Gastrocnemius medialis (tissue), 4 donors: Measurements from ENCODE around the gene PKNOX2. TPM values are rescaled to one million over a fixed set of nuclear protein-coding genes. Genes with fewer than 3 reads are reported as not detected.

Experiments used
- ATAC-seq, 2 donors: fragments of 150-250 bp; one replicate each; pipeline ENCODE4 v1.9.1; 2016
- DNase-seq, 2 donors: peaks; one replicate each; pipeline ENCODE4 v3.0.0-alpha.2; 2019
- H3K27ac ChIP-seq, 4 donors: fragments of 200-600 bp; sonication (generic); 1 replicate in 1 of 4; 2 replicates in 3 of 4; pipeline ENCODE4 v1.5.1; 2016 to 2018; ENCODE audit warnings: mild to moderate bottlenecking in 2 of 4, moderate library complexity in 1 of 4
- H3K27me3 ChIP-seq, 3 donors: fragments of 200-600 bp; sonication (generic) in 2 of 3; 1 replicate in 1 of 3; 2 replicates in 2 of 3; pipeline versions ENCODE4 v1.5.1 to v1.6.0; 2016 to 2019; ENCODE audit warnings: mild to moderate bottlenecking in 1 of 3, moderate library complexity in 1 of 3
- H3K36me3 ChIP-seq, 2 donors: fragments of 200-600 bp; sonication (generic) in 1 of 2; one replicate each; pipeline ENCODE4 v1.5.1; 2017 to 2018
- H3K4me1 ChIP-seq, 2 donors: fragments of 200-600 bp; sonication (generic) in 1 of 2; one replicate each; pipeline ENCODE4 v1.5.1; 2016 to 2017; ENCODE audit warnings: mild to moderate bottlenecking in 2 of 2
- H3K4me3 ChIP-seq, 4 donors: fragments of 200-600 bp; sonication (generic) in 3 of 4; 1 replicate in 1 of 4; 2 replicates in 3 of 4; pipeline ENCODE4 v1.5.1; 2016 to 2019; ENCODE audit warnings: mild to moderate bottlenecking in 2 of 4
- H3K9me3 ChIP-seq, 3 donors: fragments of 200-600 bp; sonication (generic) in 2 of 3; 1 replicate in 1 of 3; 2 replicates in 2 of 3; pipeline ENCODE4 v1.5.1; 2016 to 2019
- POLR2A ChIP-seq, 2 donors: fragments of 450-650 bp; IDR thresholded peaks; one replicate each; pipeline ENCODE4 v1.6.1; 2017; ENCODE audit warnings: antibody characterized with exemption in 2 of 2, mild to moderate bottlenecking in 2 of 2, moderate library complexity in 2 of 2
- in situ Hi-C, 4 donors: fragments of 200-750 bp; cut with MboI; loops; one replicate each; pipeline versions ENCODE4 v1.15.0 to v1.8.0; 2017; ENCODE audit warnings: low sequenced_read_pairs in 4 of 4
- intact Hi-C: fragments of 100-400 bp; cut with DNase I; formaldehyde crosslinking; loops from one replicate; pipeline ENCODE4 v1.15.1; 2023; ENCODE audit warnings: low total_unique reads
- total RNA-seq, 4 donors: library from RNA; depleted of rRNA; stranded (reverse); fragments of >200 nt; gene quantifications; one replicate each; pipeline versions ENCODE4 v1.1.0 to v1.2.3, GENCODE V29; 2016
- TF ChIP-seq, protein P1 (sequence below), 5 experiments: fragments of 450-650 bp in 3 of 5; fragments of 200-600 bp in 2 of 5; sonication (generic) in 2 of 5; IDR thresholded peaks in 4 of 5; conservative IDR thresholded peaks in 1 of 5; 1 replicate in 4 of 5; 2 replicates in 1 of 5; pipeline ENCODE4 v1.5.1; 2016 to 2019; ENCODE audit warnings: antibody characterized with exemption in 5 of 5, mild to moderate bottlenecking in 3 of 5, moderate library complexity in 3 of 5

PKNOX2 gene
- total RNA-seq, 4 donors from 2014 or later: 3.7 to 11.7 (median 6.0) TPM

DNA sequence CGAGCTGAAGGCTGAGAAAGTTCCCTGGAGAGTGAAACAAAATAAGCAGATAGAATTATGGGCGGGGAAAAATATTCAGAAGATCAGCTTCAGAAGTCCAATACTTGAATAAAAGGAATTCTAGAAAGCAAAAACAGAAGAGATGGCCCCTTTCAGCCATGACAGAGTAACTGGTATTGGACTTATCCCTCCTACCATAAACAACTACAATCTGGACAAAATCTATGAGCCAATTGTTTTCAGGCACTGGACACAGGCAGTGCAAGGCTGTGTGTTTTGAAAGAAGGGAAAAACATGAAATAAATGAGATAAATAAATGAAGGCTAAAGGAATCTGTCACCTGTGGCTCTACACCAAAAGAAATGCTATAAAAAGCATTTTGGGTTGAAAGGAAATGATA, 305.8 kb downstream of the PKNOX2 start:
- Histone ChIP-seq H3K27me3 (no peaks in the 10 kb centered on the region), H3K9me3 (no peaks in the 10 kb centered on the region), H3K27ac (no peak overlapping the region), H3K36me3 (no peaks in the 10 kb centered on the region), H3K4me1 (no peaks in the 10 kb centered on the region), H3K4me3 (no peak overlapping the region)
- ATAC-seq (no peak), DNase-seq (no peak)
- intact Hi-C loops: no loop called here
- in situ Hi-C loops: no loop called here
- TF ChIP-seq POLR2A (IDR thresholded peaks at IDR 0.05): no peak
- TF ChIP-seq, protein P1, sequence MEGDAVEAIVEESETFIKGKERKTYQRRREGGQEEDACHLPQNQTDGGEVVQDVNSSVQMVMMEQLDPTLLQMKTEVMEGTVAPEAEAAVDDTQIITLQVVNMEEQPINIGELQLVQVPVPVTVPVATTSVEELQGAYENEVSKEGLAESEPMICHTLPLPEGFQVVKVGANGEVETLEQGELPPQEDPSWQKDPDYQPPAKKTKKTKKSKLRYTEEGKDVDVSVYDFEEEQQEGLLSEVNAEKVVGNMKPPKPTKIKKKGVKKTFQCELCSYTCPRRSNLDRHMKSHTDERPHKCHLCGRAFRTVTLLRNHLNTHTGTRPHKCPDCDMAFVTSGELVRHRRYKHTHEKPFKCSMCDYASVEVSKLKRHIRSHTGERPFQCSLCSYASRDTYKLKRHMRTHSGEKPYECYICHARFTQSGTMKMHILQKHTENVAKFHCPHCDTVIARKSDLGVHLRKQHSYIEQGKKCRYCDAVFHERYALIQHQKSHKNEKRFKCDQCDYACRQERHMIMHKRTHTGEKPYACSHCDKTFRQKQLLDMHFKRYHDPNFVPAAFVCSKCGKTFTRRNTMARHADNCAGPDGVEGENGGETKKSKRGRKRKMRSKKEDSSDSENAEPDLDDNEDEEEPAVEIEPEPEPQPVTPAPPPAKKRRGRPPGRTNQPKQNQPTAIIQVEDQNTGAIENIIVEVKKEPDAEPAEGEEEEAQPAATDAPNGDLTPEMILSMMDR (IDR thresholded peaks at IDR 0.05 in 4 of 5, conservative IDR thresholded peaks at IDR 0.05 in 1 of 5): no peak

DNA sequence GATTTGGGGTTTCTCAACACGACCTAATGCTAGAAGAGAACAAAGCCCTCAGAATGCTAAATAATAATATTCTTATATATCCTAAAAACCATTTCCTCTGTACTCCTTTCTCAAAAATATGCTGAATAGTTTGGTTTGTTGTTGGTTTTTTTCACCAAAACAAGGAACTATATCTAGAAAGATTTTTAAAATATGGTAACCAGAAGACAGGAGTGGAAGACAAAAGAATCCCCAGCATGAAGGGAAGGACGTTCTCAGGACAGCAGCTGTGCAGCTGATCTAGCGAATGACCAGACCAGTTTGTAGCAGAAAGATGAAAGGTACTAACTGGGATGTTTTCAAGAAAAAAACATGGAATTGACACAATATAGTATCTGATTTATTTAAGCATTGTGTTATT, 312.2 kb downstream of the PKNOX2 start:
- Histone ChIP-seq H3K36me3 (no peaks in the 10 kb centered on the region), H3K27me3 (no peaks in the 10 kb centered on the region), H3K4me3 (no peak overlapping the region), H3K27ac (no peak overlapping the region), H3K9me3 (no peaks in the 10 kb centered on the region), H3K4me1 (no peaks in the 10 kb centered on the region)
- ATAC-seq (no peak), DNase-seq (no peak)
- in situ Hi-C loops: no loop called here
- intact Hi-C loops: no loop called here
- TF ChIP-seq, protein P1 (IDR thresholded peaks at IDR 0.05 in 4 of 5, conservative IDR thresholded peaks at IDR 0.05 in 1 of 5): no peak
- TF ChIP-seq POLR2A (IDR thresholded peaks at IDR 0.05): no peak

DNA sequence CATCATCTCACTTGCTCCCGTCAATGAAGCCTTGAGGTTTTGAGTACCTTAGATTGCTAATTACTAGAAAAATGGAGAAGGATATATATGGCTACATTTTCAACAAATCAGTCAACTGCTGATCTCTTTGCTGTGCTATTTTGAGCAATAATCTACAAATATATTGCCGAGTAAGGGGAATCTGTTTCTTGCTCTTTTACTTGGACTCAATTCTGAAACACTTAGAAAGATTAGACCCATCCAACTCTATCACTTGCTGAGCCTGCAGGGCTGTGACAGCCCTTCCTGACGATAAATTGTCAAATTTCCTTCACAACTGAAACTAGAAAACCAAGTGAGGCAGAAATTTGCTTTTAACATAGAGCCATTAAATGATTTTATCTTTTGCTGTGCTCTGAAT, 314.6 kb downstream of the PKNOX2 start:
- no peaks in the 10 kb centered on the region for H3K36me3 ChIP-seq
- no peak for TF ChIP-seq POLR2A (IDR thresholded peaks at IDR 0.05)
- TF ChIP-seq, protein P1 (IDR thresholded peaks at IDR 0.05 in 4 of 5, conservative IDR thresholded peaks at IDR 0.05 in 1 of 5): no peak
- no peaks in the 10 kb centered on the region for H3K27me3 ChIP-seq
- DNase-seq (no peak), ATAC-seq (no peak)
- H3K27ac ChIP-seq: no peak overlapping the region
- no peak overlapping the region for H3K4me3 ChIP-seq
- intact Hi-C loops: no loop called here
- in situ Hi-C loops: no loop called here
- no peaks in the 10 kb centered on the region for H3K9me3 ChIP-seq
- H3K4me1 ChIP-seq: no peaks in the 10 kb centered on the region

DNA sequence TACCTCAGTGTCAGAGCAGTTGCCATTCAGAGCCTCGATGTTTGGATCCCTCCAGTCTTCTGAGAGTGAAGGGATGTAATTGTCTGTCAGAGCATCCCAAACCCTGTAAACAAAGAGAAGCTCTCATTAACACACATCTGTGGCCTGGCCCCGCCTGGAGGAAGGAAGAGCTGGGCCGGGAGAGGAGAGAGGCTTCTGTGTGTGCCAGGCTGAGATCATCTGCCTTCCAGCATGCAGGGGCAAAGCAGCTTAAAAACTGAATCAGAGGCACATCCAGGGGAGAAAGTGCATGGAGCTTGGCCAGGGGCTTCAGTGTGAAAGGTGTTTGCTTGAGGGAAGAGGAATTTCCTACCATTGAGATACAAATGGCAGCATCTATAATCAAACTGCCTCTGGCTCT, 317.0 kb downstream of the PKNOX2 start:
- Histone ChIP-seq H3K36me3 (no peaks in the 10 kb centered on the region), H3K9me3 (no peaks in the 10 kb centered on the region), H3K4me1 (no peaks in the 10 kb centered on the region), H3K4me3 (no peak overlapping the region), H3K27me3 (no peaks in the 10 kb centered on the region), H3K27ac (no peak overlapping the region)
- in situ Hi-C loops (no loop called here), intact Hi-C loops (no loop called here)
- TF ChIP-seq, protein P1 (IDR thresholded peaks at IDR 0.05 in 4 of 5, conservative IDR thresholded peaks at IDR 0.05 in 1 of 5): no peak
- TF ChIP-seq POLR2A (IDR thresholded peaks at IDR 0.05): no peak
- DNase-seq (no peak), ATAC-seq (no peak)

Other genes with a start within 250 kb of the PKNOX2 start
- gene HEPN1, start 245.5 kb upstream of the PKNOX2 start, total RNA-seq: not detected
- gene HEPACAM, start 228.7 kb upstream of the PKNOX2 start, total RNA-seq: under 1 TPM in 2 of 4 donors, not detected in 2; 0.40 to 0.70 TPM
- gene CCDC15, start 210.5 kb upstream of the PKNOX2 start, total RNA-seq: under 1 TPM in 2 of 4 donors, not detected in 2; 0.10 to 0.16 TPM
- gene SLC37A2, start 101.4 kb upstream of the PKNOX2 start, total RNA-seq: 1 to 10 TPM in 3 of 4 donors, under 1 TPM in 1; 0.75 to 2.1 (median 1.5) TPM
- 10 to 100 TPM in 1 of 4 donors, 1 to 10 TPM in 3; 6.3 to 11.2 (median 9.4) TPM for gene TMEM218, start 53.1 kb upstream of the PKNOX2 start, total RNA-seq